Retinal pigment epithelial cell (primary cell): Measurements from ENCODE around the gene SFMBT1.
"Not testable (repeated sequence)": the region's sequence is repeated elsewhere in the genome, so short reads cannot be mapped to it uniquely, and the experiment has no call there.

Experiments
- DNase-seq: peaks from one replicate; pipeline ENCODE4 v3.0.0-alpha.2; 2010; ENCODE audit warnings: low read depth
- H3K4me3 ChIP-seq: 2 replicates; pipeline ENCODE4 v1.5.1; 2011; ENCODE audit warnings: mild to moderate bottlenecking, low read length, control low read depth, moderate library complexity
- CTCF ChIP-seq: conservative IDR thresholded peaks from 2 replicates; pipeline ENCODE4 v1.5.1; 2011; ENCODE audit warnings: low read depth, low read length, control low read depth, inconsistent platforms

SFMBT1 gene

GRCh38 chr3:53044371-53044710 lies 1.5 kb downstream of the SFMBT1 start:
- DNase-seq = no peak
- peak overlapping the region; percentile 72 for H3K4me3 ChIP-seq
- no peak for TF ChIP-seq CTCF

GRCh38 chr3:53043738-53044137 lies 2.1 kb downstream of the SFMBT1 start:
- no peak overlapping the region for H3K4me3 ChIP-seq
- no peak for DNase-seq
- TF ChIP-seq CTCF = no peak

GRCh38 chr3:53042651-53043050 lies 3.2 kb downstream of the SFMBT1 start:
- TF ChIP-seq CTCF = no peak
- H3K4me3 ChIP-seq = no peak overlapping the region
- no peak for DNase-seq

GRCh38 chr3:53040351-53040820 lies 5.5 kb downstream of the SFMBT1 start:
- no peak overlapping the region for H3K4me3 ChIP-seq
- TF ChIP-seq CTCF = no peak
- DNase-seq = no peak

GRCh38 chr3:53039376-53039752 lies 6.5 kb downstream of the SFMBT1 start:
- DNase-seq = no peak
- TF ChIP-seq CTCF = no peak

GRCh38 chr3:53038679-53039375 lies 7.0 kb downstream of the SFMBT1 start:
- no peak for TF ChIP-seq CTCF
- no peak for DNase-seq
- H3K4me3 ChIP-seq = no peak overlapping the region

More at GRCh38 chr3:53039376-53039752, 6.5 kb downstream of the SFMBT1 start:
- no peak overlapping the region for H3K4me3 ChIP-seq

- no peak overlapping the region for H3K4me3 ChIP-seq
- no peak for DNase-seq
Observed at GRCh38 chr3:53035825-53036619, 9.9 kb downstream of the SFMBT1 start.

GRCh38 chr3:53035018-53035417 lies 10.9 kb downstream of the SFMBT1 start:
- not testable (repeated sequence) for H3K4me3 ChIP-seq, DNase-seq

More at GRCh38 chr3:53035825-53036619, 9.9 kb downstream of the SFMBT1 start:
- TF ChIP-seq CTCF = no peak

- not testable (repeated sequence) for DNase-seq
Observed at GRCh38 chr3:53034411-53034810, 11.5 kb downstream of the SFMBT1 start.

More at GRCh38 chr3:53034411-53034810, 11.5 kb downstream of the SFMBT1 start:
- H3K4me3 ChIP-seq = not testable (repeated sequence)
